Measurements from ENCODE around the gene CFH.

The CFH gene

DNA sequence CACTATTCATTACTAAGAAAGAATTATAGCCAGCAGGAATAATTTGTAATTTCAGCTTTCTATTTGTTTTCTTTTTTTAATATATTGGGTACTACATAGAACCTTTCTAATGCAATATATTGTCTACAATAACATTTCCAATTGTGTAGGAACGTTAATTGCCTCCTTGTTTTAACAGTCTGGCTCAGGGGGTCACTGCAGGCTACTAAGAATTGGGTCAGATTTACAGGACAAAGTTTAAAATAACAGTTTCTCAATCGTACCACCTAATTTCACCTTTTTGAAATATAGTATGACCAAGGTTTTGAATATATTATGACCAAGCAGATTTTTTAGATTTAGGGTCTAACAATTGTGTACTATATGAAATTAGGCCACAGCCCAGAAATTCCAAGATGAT lies 2.4 kb downstream of the CFH start:
- Mint-ChIP-seq H3K27ac (no peak overlapping the region), H3K27me3 (no peaks in the 10 kb centered on the region), H3K36me3 (no peaks in the 10 kb centered on the region)

DNA sequence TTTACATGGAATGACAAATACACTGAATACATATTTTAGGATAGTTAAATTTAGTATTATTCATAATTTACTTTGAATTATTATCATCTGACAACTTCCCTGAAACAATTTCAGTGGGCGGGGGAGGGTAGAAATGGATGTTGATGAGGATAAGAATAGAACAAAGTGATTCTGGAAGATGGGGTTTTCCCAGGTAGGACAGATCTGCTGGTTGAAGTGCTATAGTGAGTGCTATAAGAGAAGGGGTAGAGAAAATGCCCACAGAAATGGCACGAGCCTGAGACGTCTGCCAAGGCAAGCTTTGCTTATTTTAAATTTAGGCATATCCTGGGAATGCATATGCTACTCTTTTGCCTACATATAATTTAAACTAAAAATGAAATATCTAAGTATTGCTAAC lies 3.2 kb downstream of the CFH start:
- no peak overlapping the region for H3K27ac Mint-ChIP-seq
- H3K4me3 Mint-ChIP-seq = no peak overlapping the region
- no peaks in the 10 kb centered on the region for H3K4me1 Mint-ChIP-seq
- H3K36me3 Mint-ChIP-seq = no peaks in the 10 kb centered on the region
- no peaks in the 10 kb centered on the region for H3K9me3 Mint-ChIP-seq
- no peaks in the 10 kb centered on the region for H3K27me3 Mint-ChIP-seq
- no peak for ATAC-seq

More for the DNA sequence above, 2.4 kb downstream of the CFH start:
- no peak for ATAC-seq
- Mint-ChIP-seq H3K9me3 (no peaks in the 10 kb centered on the region), H3K4me3 (no peak overlapping the region), H3K4me1 (no peaks in the 10 kb centered on the region)

DNA sequence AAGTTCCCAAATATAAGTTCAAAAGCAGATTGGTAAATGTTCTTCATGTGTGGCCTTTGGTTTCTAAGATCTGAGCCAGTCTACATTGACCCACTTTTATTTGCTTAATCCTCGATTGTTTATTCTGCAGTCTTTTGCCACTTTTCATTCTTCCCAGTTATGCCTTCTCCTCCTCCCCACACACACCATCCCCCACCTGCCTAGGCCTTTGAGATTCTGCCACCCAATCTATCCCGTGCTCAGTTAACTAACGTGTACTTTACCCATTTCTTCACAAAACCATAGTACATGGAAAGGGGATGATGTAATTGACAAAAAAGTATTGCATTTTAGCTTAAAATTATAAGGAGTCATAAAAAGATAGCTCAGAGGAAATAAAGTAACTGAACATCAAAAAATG lies 3.7 kb downstream of the CFH start:
- Mint-ChIP-seq H3K4me1 (no peaks in the 10 kb centered on the region), H3K9me3 (no peaks in the 10 kb centered on the region), H3K36me3 (no peaks in the 10 kb centered on the region), H3K27me3 (no peaks in the 10 kb centered on the region), H3K4me3 (no peak overlapping the region), H3K27ac (no peak overlapping the region)
- ATAC-seq = no peak

DNA sequence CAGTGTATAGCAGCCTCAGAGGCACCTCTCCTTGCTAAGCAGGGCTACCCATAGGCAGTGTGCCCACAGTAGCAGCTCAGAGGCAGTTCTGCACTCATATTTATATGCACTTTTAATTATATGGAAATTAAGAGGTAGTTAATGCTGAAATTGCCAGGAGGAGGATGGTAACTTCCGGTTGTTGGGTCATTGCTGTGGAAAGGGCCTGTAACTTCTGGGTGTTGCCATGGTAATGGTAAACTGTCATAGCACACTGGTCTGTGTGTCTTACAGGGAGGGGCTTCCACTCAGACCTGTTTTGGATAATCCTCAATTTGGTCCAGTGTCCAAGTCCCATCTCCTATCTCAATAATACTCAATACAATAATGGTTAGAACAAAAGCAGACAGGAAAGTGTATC lies 7.6 kb downstream of the CFH start:
- H3K4me3 Mint-ChIP-seq = no peak overlapping the region
- ATAC-seq = no peak
- H3K36me3 Mint-ChIP-seq = no peaks in the 10 kb centered on the region
- no peaks in the 10 kb centered on the region for H3K4me1 Mint-ChIP-seq
- H3K9me3 Mint-ChIP-seq = no peaks in the 10 kb centered on the region
- no peaks in the 10 kb centered on the region for H3K27me3 Mint-ChIP-seq
- no peak overlapping the region for H3K27ac Mint-ChIP-seq

DNA sequence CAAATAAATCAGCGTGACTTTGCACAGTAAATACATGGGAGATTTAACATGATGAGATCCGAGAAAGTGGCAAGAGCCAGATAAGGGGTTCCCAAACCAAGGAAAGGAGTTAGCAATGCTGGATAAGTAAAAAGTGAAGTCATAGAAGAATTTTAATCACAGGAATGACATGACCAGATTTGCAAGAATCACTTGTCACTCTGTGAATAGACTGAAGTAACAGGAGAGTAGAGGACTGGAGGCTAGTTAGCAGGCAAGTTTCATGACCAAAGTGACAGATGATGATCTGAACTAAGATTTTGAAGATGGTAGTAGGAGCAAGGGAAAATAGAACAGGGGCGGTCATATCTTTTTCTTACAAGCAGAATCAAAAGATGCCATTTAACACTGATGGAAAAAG lies 8.4 kb downstream of the CFH start:
- Mint-ChIP-seq H3K27ac (no peak overlapping the region), H3K4me3 (no peak overlapping the region), H3K27me3 (no peaks in the 10 kb centered on the region), H3K36me3 (no peaks in the 10 kb centered on the region), H3K9me3 (no peaks in the 10 kb centered on the region), H3K4me1 (no peaks in the 10 kb centered on the region)
- no peak for ATAC-seq

DNA sequence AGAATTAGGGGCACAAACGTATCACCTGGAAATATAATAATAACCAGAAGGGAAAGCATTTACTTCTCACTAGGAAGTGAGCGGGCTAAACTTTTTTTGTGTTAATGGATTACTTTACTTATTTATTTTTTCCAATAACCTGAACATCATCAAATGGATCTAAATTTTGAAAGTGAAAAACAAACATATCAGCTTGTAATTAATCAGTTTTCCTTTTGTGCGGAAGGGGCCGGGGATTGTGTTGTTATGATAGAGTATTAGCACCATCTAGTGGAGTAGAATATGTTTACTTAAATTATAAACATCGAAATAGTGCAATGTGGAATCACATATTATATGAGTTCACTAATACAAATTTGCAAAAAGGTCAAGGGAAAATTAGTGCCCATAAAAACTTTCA lies 9.0 kb downstream of the CFH start:
- peak; percentile 49 for ATAC-seq
- Mint-ChIP-seq H3K27ac (no peak overlapping the region), H3K4me3 (no peak overlapping the region), H3K36me3 (no peaks in the 10 kb centered on the region), H3K4me1 (no peaks in the 10 kb centered on the region), H3K27me3 (no peaks in the 10 kb centered on the region), H3K9me3 (no peaks in the 10 kb centered on the region)

DNA sequence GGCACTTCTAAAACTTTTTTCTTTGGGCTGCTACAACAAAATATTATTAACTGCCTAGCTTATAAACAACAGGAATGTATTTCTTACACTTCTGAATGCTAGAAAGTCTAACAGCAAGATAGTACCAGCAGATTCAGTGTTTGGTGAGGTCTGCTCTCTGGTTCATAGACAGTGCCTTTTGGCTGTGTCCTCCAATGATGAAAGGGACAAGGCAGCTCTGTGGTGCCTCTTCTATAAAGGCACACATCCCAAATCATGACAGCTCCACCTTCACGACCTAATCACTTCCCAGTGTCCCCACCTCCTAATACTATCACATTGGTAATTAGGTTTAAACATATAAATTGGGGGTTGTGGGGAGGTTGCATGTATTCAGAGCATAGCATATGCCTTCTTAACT lies 9.5 kb downstream of the CFH start:
- H3K4me1 Mint-ChIP-seq = no peaks in the 10 kb centered on the region
- no peaks in the 10 kb centered on the region for H3K9me3 Mint-ChIP-seq
- ATAC-seq = no peak
- no peak overlapping the region for H3K4me3 Mint-ChIP-seq
- no peak overlapping the region for H3K27ac Mint-ChIP-seq
- H3K36me3 Mint-ChIP-seq = no peaks in the 10 kb centered on the region
- H3K27me3 Mint-ChIP-seq = no peaks in the 10 kb centered on the region

DNA sequence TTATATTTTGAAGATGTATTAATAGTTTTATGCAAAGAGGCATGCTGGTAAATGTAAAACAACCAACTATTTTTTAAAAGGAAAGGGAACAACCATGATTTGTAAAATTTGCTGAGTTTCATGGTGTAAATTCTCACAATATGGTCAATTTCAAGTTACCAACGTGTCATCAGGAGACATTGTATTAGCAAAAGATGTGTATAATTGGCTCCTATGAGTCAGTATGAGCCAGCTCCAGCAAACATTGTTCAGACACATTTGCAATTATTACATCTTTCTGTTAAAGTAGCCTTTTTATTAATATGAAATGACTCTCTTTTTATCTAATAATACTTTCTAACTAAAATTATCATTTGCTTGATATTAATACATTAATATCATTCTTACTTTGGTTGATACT lies 15.3 kb downstream of the CFH start:
- Mint-ChIP-seq H3K27ac (no peak overlapping the region), H3K9me3 (no peaks in the 10 kb centered on the region), H3K4me1 (no peaks in the 10 kb centered on the region), H3K36me3 (no peaks in the 10 kb centered on the region), H3K4me3 (no peak overlapping the region), H3K27me3 (no peaks in the 10 kb centered on the region)
- no peak for ATAC-seq

DNA sequence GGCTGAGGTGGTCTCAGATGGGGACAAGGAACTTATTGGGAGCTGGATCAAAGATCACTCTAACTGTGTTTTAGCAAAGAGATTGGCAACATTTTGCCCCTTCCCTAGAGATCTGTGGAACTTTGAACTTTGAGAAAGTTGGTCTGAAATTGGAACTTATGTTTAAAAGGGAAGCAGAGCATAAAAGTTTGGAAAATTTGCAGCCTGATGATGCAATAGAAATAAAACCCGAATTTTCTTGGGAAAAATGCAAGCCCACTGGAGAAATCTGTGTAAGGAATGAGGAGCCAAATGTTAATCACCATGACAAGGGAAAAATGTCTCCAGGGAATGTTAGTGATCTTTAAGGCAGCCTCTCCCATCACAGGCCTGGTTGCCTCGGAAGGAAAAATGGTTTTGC lies 17.2 kb downstream of the CFH start:
- no peak for ATAC-seq
- H3K27ac Mint-ChIP-seq = no peak overlapping the region
- no peak overlapping the region for H3K4me3 Mint-ChIP-seq
- no peaks in the 10 kb centered on the region for H3K27me3 Mint-ChIP-seq
- H3K36me3 Mint-ChIP-seq = no peaks in the 10 kb centered on the region
- H3K4me1 Mint-ChIP-seq = no peaks in the 10 kb centered on the region
- H3K9me3 Mint-ChIP-seq = no peaks in the 10 kb centered on the region

DNA sequence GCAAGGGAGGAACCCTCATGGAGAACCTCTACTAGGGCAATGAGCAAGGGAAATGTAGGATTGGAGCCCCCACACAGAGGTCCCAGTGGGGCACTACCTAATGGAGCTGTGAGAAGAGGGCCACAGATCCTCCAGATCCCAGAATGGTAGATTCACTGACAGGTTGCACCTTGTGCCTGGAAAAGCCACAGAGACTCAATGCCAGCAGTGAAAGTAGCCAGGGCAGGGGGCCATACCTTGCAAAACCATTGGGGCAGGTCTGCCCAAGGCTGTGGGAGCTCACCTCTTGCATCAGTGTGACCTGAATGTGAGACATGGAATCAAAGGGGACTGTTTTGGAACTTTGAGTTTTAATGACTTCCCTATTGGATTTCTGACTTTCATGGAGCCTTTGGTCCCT lies 17.9 kb downstream of the CFH start:
- H3K27ac Mint-ChIP-seq = no peak overlapping the region
- no peaks in the 10 kb centered on the region for H3K36me3 Mint-ChIP-seq
- ATAC-seq = no peak
- H3K4me3 Mint-ChIP-seq = no peak overlapping the region
- no peaks in the 10 kb centered on the region for H3K4me1 Mint-ChIP-seq
- H3K27me3 Mint-ChIP-seq = no peaks in the 10 kb centered on the region
- H3K9me3 Mint-ChIP-seq = no peaks in the 10 kb centered on the region

DNA sequence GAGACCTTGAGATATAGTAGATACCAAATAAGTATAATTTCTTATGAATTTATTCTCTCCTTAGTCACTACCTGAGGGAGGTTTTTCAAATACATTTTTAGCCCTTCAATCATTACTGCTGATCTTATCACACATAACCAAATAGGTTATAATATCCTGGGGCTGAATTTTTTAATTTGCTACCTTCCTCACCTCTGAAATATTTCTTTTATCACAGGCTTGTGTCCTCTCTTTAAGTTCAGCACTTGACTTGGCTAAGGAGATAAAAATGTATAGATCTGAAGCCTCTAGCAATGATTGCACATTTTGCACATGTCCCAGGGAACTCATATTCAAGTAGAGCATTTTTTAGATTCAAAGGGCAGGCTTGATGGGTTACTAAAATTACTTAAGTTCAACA lies 23.1 kb downstream of the CFH start:
- Mint-ChIP-seq H3K4me1 (no peaks in the 10 kb centered on the region), H3K27ac (no peak overlapping the region), H3K9me3 (no peaks in the 10 kb centered on the region), H3K27me3 (no peaks in the 10 kb centered on the region), H3K36me3 (no peaks in the 10 kb centered on the region), H3K4me3 (no peak overlapping the region)
- ATAC-seq = no peak

DNA sequence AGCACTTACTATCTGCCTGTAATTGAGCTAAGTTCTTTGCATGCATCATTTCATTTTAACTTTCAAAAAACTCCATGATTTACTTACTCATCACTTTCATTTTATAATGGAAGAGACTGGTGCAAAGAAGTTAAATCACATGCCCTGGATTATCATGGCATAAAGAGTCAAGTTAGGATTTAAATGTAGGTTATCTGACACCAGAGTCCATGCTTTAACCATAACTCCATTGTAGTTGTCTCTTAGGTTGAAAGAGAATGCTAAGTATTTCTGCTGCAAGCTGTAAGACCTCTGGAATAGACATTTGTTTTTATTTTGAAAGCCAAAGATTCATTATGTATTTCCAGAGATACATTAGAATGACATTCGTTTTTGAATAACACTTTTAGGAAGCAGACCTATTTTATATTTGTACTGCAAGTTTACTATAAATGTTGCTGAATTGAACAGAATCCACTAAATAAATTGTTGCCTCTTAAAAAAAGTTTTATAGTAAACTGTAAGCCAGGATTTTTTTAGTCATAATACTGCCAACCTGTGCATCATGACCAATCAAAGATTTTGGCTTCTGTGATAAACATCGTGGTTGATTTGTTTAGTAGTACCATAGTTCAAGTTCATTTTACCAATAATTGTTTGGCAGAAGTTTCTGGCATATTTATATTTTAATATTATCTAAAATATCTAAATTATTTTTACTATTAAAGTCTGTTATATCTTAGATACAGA lies 26.1 kb downstream of the CFH start:
- no peaks in the 10 kb centered on the region for H3K36me3 Mint-ChIP-seq
- no peak for ATAC-seq
- no peaks in the 10 kb centered on the region for H3K4me1 Mint-ChIP-seq
- H3K9me3 Mint-ChIP-seq = no peaks in the 10 kb centered on the region
- no peak overlapping the region for H3K27ac Mint-ChIP-seq
- no peaks in the 10 kb centered on the region for H3K27me3 Mint-ChIP-seq
- H3K4me3 Mint-ChIP-seq = no peak overlapping the region

DNA sequence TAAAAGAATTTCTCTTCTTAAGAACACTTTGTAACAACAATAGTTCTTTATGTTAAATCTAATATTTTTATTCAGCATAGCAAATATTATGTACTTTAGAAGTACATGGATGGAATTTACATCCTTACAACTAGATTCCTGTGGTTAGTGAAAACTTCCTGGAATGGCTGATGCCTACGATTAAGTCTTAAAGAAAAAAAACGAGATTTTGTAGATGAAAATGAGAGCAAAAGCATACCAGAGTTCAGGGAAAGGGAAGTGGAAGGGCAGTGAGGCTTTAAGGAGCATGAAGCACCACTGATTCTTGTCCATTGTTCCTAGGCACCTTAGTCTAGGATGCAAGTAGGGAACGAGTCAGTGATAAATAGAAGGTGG lies 26.7 kb downstream of the CFH start:
- Mint-ChIP-seq H3K4me1 (no peaks in the 10 kb centered on the region), H3K9me3 (no peaks in the 10 kb centered on the region), H3K27me3 (no peaks in the 10 kb centered on the region), H3K4me3 (no peak overlapping the region), H3K36me3 (no peaks in the 10 kb centered on the region), H3K27ac (no peak overlapping the region)
- no peak for ATAC-seq

DNA sequence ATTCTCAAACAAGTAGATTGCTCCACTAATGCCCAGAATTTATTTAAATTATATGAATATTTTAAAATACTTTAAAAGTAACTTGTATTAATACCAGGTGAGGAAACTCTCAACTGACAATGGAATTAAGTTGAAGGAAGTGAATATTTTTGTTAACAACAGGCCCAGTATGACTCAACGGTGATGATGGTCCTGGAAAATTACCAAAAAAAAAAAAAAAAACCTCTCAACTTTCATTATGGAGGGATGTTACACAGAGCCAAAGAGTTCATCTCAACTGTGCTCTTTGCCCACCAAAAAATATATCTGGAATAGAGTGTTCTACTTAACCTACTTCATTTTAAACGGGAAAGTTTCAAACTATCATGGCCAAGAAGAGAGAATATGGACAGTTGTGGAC lies 28.3 kb downstream of the CFH start:
- Mint-ChIP-seq H3K36me3 (no peaks in the 10 kb centered on the region), H3K4me1 (no peaks in the 10 kb centered on the region), H3K9me3 (no peaks in the 10 kb centered on the region), H3K4me3 (no peak overlapping the region), H3K27me3 (no peaks in the 10 kb centered on the region), H3K27ac (no peak overlapping the region)
- ATAC-seq = no peak

DNA sequence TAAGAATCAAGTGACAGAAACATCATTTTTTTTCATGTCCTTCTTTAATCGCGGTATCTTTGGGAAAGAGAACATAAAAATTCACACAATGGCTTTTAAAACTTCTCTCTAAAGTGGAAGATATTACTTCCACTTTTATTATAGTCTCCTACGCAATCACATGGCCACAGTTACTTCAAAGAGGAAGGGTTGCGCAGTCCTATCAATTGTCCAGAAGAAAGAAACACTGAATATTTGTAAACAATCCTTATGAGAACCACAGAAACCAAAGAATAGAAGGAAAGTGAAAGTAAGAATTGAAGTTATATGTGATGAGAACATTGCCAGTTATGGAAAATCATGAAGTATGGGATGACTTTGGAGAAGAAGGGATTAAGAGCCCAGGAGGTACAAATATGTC lies 32.6 kb downstream of the CFH start:
- Mint-ChIP-seq H3K4me3 (no peak overlapping the region), H3K9me3 (no peaks in the 10 kb centered on the region), H3K36me3 (no peaks in the 10 kb centered on the region), H3K27me3 (no peaks in the 10 kb centered on the region), H3K27ac (no peak overlapping the region), H3K4me1 (no peaks in the 10 kb centered on the region)
- no peak for ATAC-seq

DNA sequence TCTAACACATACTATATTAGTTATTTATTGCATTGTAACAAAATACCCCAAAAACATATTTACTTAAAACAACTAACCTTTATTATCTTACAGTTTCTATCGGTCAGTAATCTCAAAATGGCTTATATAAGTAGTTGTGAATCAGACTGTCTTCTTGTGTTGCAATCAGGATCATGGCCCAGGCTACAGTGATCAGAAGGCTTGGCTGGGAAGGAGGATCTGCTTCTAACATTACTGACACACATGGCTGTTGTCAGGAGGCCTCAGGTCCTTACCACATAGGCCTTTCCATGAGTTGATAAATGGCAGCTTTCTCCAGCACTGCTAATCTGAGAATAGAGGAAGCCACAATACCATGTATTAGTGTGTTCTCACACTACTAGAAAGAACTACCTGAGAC lies 33.7 kb downstream of the CFH start:
- Mint-ChIP-seq H3K27ac (no peak overlapping the region), H3K4me3 (no peak overlapping the region), H3K4me1 (no peaks in the 10 kb centered on the region), H3K27me3 (no peaks in the 10 kb centered on the region), H3K36me3 (no peaks in the 10 kb centered on the region), H3K9me3 (no peaks in the 10 kb centered on the region)
- no peak for ATAC-seq

DNA sequence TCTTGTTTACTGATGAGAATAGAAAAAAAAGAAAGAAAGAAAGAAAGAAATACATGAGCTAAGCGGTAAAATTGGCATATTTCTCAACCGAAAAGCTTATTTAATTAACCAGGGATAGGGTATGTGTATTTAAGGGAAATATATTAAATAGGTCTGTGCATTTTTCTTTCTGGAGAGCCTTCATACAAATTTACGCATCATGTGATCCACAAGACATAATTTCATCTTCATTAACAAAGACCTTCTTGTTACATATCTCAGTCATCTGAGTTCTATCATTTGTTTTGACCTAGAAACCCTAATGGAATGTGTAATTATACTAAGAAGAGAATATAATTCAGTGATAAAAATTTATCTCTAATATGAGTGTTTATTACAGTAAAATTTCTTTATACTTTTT lies 37.2 kb downstream of the CFH start:
- Mint-ChIP-seq H3K4me3 (no peak overlapping the region), H3K9me3 (no peaks in the 10 kb centered on the region), H3K36me3 (no peaks in the 10 kb centered on the region), H3K4me1 (no peaks in the 10 kb centered on the region), H3K27ac (no peak overlapping the region), H3K27me3 (no peaks in the 10 kb centered on the region)
- ATAC-seq = no peak

All from stimulated activated memory B cell treated with anti-CD40 and anti-IgM and Interleukin-4, amounts not matched to agents 10 μg/mL and 1 μg/mL and 100 μg/mL, for 72 hours (primary cell).